HG02759 (cell line): ENCODE data around the gene SEC14L1.
"Not testable (repeated sequence)": the region's sequence is repeated elsewhere in the genome, so short reads cannot be mapped to it uniquely, and the experiment has no call there.

Source experiments
- ATAC-seq: cut with Tn5 transposase; IDR thresholded peaks from one replicate; pipeline ENCODE4 v1.9.1; 2021; ENCODE audit warnings: mild to moderate bottlenecking, moderate library complexity; ENCODE audit not compliant: unreplicated experiment

SEC14L1 gene

DNA sequence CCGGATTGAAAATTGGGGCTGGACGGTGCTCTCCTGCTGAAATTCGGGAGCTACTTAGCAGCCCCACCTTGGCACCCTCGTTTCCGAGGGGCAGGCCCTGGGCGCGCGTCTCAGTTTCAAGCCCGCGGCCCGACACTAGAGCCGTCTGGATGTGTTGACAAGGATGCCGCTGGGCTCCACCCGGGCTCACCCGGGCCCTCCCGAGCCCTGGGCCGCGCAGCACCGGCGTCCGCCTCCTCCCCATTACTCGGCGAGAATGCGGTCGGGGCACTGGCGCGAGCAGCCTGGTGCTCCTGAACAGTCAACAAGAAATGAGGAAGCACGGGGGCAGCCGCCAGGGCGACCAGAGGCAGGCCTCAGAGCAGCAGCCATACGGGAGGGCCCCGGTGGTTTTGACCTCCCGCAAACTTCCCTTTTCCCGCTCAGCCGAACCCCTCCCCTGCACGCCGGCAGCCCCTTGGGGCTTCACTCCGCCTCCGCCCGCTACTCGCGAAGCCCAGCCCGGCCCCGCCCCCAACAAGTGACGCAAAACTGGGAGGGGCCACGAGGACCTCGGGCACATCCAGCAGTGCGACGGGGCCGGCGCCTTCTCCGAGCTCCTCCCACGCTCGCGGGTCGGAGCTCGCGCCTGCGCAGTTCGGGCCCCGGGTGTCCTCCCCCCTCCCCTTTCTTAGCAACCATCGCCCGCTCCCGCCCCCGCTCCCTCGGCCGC lies 447 bp upstream of the SEC14L1 start:
- peak; percentile 88 for ATAC-seq

DNA sequence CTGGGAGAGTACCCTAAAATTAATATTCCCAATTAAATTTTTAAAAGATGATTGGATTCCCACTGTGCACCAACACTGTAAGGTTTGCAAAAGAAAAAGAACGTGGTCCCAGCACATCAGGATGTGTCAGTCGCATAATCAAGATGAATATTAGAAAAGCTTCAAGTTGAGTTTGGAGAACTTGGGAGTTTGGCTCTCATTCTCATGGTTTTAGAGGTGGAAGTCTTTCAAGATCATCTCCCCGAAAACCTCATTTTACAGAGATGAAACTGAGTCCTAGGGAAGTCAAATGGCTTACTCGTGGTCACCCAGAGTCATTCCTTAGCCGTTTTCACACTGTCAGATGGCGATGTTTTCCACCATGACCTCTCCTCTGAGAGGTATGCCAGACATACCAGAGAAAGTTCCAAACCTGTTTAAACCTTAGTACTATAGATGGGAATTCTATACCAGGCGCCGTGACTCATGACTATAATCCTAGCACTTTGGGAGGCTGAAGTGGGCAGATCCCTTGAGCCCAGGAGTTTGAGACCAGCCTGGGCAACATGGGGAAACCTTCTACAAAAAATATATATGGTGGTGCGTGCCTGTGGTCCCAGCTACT lies 1.2 kb downstream of the SEC14L1 start:
- ATAC-seq: no peak

DNA sequence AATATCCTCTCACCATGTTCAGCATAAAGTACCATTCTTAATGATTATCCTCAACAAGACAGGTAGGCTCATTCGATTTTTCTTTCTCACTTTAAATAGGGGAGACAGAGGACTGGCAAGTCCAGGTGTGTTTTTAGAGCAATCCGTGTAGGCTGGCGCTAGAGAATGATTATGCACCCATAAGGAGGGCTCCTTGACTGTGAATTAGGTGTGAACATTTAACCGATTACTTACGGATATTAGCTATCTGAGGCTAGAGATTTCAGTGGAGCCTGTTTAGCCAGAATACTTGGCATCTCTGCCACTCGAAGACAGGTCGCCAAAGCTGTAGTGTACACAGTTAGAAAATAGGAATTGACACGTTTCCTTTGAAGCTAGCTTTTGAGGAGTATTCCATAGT lies 1.9 kb downstream of the SEC14L1 start:
- ATAC-seq: no peak

DNA sequence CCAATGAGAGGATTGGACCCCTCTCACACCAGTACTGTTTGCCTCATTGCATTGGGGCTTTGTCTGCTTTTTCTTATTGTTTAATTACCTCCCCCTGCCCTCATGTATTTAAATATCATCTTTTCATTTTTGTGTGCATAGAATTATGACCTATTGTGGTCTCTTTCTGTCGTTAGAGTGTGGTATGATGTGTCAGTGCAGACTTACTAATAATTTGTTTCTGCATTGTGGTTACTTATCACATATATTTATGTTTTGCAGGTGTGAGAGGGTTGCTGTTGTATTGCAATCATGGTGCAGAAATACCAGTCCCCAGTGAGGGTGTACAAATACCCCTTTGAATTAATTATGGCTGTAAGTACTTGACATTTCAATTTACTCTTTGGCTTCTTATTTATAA lies 2.5 kb downstream of the SEC14L1 start:
- ATAC-seq: no peak

DNA sequence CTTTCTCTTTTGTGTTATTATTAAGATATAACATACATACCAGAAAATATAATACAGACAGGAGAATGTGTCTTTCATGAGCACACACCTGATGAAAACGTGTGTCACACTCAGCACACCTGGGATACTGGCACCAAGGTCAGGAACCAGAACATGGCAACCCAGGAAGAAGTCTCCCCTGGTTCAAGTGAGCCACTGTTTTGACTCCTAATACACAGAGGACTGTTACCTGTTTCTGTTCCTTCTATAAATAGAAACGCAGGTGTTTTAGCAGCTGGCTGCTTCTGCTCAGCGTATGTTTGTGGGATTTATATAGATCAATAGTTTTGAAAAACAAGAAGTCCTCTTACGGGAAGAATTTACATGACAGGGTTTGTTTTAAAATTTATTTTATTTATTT lies 3.5 kb downstream of the SEC14L1 start:
- no peak for ATAC-seq

DNA sequence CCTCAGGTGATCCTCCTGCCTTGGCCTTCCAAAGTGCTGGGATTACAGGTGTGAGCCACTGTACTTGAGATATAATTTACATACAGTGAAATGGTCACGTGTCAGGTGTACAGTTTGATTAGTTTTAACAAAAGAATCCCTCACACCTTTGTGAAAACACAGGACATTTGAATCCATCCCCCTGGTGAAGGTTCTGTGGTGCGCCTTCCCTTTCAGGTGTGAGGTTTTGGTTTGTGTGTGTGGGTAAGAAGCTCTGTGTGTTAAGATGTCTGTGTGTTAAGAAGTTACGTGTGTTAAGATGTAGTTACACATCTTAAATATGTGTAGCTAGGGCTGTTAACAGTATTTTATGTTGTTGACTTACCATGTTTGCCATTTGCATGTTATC lies 4.4 kb downstream of the SEC14L1 start:
- ATAC-seq: no peak

DNA sequence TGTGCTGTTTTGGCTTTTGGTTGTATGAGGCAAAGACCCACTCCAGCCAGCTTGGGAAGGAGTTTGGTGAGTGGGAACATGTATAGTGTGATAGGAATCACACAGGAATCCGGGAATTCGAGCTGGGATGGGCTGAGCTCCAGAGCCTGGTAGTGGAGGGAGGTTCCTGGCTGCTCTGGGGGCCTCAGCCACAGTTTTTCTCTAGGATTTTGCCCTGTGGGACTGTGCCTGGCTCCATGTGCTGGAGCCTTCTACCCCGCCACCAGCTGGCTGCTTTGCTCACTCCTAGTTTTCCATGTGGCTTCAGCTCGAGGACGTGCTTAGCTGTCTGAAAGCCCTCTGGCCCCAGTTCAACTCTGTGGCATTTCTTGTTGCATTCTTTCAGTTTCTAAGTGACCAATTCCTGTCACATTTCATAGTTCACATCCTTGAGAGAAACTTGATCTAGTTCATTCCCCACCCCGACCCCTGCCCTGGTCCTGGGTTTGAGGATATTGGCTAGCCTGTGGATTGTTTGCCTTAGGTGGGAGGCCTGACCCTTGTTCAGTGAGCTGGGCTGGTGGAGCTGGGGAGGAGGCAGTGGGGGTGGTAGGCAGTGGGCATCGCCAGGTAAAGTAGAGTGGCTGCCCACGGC lies 5.0 kb downstream of the SEC14L1 start:
- peak; percentile 27 for ATAC-seq

DNA sequence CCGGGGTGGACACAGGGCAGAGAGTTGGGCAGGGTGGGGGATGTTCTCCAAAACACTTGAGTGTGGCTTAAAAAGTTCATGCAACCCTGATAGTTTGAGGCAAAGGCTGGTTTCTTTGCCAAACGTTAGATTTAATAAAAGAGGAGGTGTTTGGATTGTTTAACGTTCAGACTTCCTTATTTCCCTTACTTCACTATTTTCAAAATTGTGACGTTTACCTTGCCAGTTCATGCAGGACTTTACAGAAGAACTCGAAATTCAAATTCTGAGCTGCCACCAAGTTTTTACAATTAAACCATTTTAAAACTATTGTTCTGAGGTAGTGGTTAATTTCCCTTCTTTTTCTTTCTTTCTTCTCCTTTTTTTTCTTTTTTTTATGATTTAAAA lies 5.5 kb downstream of the SEC14L1 start:
- no peak for ATAC-seq

DNA sequence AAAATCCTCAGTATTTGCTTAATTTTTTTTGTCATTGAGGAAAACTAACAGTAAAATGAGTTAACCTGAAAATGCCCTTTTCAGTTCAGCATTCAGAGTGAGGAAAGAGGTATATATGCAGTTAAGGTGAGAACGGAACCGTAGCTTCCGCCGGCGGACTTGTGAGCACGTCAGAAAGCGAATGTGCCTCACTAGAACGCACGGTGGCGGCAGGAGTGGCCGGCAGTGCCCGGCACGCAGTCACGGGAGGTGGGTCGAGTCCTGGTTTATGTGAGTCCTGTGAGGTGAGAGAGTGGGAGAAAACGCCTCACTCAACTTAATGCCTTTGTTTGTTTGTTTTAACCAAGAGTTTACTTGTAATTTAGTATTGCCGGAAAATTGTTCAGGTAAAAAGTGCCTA lies 6.1 kb downstream of the SEC14L1 start:
- no peak for ATAC-seq

DNA sequence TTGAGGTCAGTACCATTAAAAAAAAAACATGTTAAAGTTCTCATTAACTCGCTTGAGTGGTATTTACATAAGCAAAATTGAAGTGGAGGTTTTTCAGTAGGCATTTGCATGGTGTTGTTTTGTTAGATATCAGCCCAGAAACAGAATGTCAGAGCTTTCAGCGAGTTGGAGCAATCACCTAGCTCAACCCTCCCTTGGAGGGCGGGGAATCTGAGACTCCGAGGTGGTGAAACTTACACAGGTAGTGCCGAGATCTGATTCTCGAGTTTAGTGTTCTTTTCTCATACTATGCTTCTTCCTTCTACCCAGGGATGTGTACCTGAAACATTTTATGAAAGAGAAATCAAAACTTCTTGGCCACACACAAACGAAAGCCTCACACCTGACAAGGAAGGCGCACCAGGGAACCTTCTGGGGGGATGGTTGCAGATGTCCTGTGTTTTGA lies 6.6 kb downstream of the SEC14L1 start:
- no peak for ATAC-seq

DNA sequence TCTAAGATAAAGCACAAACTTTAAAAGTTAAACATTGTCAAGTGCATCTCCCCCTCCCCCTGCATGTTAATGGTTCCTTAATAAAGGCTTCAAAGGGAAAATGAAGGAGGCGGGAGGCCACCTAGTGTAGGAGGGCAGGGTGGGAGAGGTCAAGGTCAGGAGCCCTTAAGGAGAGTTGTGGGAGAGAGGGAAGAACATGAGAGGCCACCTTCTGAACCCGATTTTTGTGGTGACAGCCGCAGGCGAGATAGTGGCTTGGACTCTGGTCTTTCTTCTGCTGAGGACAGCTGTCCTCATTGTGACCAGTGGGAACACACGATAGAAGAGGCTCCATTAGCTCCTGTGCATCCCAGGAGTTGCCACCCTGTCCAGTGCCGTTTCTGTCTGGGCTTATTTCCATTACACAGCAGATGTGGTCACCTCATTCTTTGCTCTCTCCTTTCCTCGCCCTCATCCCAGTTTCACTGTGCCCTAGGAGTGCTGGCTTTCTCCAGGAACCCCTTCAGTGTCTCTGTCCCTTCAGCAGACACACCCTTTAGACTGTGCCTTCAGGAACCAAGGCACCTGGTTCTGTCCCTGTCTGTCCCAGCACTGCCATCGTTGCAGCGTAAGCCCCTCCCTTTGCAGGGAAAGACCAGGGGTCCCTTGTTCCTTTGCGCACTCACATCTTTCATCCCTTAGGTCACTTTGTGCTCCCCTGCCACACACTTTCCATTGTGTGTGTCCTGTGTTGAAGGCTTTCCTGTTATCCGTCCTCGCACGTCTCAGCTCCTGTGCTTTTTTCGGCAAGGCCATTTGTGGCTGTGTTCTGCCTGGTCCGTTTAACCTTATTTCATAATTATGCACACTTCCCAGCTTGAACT lies 7.5 kb downstream of the SEC14L1 start:
- ATAC-seq: no peak

DNA sequence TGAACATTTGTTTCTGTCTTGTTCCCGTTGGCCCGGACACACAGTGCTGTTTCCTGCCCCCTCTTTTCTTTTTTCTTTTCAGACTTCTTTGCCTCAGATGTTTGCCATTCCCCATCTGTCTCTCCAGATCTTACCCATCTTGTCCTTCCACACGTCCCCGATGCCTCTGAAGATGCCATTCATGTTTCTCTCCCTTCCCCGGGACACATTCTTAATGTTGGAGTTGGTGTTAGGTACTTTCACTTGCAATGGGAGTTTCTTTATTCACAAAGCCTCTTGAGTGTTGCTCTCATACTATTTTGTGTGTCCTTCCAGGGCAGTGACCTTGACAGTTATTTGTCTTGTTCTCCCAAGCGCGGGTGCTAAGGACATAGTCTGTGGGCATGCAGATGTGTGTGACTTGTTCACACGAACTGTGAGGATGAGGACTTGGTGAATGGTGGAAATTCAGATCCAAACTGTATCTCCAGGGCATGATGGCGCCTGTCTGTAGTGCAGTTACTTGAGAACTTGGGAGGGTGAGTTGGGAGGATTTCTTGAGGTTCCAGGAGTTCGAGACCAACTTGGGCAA lies 8.3 kb downstream of the SEC14L1 start:
- no peak for ATAC-seq

DNA sequence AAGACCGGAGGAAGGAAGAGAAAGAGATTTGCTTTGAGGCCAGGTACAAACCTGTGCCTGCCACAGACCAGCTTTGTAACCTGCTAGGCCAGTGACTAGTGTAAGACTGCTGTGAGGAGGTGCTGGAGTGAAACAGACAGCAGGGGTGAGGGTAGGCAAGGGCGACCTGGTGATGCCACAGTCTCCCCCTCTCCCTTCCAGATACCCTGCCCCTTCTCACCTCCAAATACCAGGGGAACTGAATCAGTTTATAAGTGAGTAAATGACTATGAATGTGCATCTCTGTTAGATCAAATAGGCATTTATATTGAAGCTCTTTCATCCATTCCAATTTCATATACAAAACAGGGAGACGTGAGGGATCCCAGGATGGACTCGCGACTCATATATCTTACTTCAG lies 9.4 kb downstream of the SEC14L1 start:
- ATAC-seq: no peak

DNA sequence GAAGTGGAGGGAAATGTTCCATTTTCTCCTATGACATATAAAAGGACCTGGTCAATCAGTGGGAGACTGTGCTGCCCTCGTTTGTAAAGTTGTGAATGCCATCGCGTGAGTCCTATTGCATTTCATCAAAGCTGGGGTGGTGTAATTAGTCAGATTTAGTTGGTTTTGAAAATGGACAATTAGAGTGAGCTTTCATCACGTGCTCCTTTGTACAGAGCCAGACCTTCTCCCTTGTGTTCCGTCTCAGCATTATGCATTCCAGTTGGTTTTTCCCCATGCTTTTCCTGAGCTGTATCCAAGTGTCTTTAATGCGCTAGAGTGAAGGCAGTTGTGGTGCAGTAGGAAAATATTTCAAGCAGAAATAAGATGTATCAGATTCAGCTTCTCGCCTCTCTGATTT lies 10.4 kb downstream of the SEC14L1 start:
- no peak for ATAC-seq

DNA sequence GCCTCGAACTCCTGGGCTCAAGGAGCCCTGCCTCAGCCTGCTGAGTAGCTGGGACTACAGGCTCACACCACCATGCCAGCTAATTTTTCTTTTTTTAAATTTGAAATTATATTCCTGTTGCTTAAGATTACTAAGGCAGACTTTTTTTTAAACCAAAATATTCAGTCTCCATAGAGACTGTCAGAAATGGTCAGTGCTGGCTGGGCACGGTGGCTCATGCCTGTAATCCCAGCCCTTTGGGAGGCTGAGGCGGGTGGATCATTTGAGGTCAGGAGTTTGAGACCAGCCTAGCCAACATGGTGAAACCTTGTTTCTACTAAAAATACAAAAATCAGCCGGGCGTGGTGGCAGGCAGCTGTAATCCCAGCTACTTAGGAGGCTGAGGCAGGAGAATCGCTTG lies 11.3 kb downstream of the SEC14L1 start:
- ATAC-seq: not testable (repeated sequence)

DNA sequence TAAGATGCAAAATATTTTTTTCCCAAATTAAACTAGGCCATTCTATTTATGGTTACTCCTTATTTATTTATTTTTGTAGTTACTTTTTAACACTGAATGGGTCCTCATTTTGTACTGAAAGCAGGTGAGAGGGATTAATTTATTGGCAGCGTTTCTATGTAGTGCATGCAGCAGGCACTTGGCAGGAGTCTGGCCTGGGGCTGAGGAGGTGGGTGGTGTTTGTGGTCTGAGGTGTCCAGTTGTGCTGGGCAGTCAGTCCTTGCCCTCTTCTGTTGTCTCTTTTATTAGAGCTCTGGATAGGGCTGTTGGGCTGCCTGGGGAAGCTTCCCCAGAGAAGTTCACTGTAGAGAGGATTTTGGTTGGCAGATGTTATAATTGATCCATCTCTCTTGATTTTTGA lies 12.7 kb downstream of the SEC14L1 start:
- no peak for ATAC-seq

DNA sequence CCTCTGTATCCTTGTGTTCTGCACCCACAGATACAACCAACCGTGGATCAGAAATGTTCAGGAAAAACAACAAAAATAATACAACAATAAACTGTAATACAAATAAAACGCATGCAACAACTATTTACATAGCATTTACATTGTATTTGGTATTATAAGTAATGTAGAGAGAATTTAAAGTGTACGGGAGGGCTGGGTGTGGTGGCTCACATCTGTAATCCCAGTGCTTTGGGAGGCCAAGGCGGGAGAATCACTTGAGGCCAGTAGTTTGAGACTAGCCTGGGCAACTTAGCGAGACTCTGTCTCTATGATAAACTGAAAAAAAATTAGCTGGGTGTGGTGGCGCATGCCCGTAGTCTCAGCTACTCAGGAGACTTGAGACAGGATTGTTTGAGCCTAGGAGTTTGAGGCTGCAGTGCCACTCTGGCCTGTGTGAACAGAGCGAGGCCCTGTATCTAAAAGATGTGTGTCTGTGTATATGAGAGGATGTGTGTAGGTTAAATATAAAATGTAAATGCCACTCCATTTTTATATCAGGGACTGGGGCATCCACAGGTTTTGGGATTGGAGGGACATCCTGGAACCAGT lies 13.3 kb downstream of the SEC14L1 start:
- ATAC-seq: no peak

DNA sequence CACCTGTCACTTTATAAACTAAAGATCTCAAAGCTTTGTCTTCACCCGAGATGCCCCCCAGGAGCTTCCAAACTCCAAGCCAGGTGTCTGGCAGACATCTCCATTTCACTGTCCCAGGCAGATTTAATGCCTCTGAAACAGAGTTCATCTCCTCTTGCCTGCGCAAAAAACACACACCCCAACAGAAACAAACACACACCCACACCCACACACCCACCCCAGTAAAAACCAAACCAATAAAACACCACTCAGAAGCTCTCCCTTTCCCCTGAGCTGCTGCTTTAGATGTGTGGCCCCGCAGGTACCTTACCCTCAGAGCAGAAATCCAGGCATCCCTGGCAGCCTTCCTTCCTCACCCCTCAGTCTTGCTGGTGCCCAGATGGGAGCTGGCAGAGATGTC lies 14.4 kb downstream of the SEC14L1 start:
- no peak for ATAC-seq

DNA sequence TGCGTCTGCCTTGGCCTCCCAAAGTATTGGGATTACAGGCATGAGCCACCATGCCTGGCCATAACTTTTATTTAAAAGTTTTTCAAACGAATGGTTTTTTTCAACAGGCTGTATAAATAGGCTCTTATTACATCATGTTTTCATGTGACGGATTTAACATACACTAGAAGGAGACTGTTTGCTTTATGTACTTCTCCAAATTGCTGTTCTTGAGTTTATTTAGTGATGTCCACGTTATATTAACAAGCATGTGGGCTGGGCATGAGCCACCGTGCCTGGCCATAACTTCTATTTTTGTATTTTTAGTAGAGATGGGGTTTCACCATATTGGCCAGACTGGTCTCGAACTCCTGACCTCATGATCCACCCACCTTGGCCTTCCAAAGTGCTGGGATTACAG lies 17.0 kb downstream of the SEC14L1 start:
- ATAC-seq: not testable (repeated sequence)

DNA sequence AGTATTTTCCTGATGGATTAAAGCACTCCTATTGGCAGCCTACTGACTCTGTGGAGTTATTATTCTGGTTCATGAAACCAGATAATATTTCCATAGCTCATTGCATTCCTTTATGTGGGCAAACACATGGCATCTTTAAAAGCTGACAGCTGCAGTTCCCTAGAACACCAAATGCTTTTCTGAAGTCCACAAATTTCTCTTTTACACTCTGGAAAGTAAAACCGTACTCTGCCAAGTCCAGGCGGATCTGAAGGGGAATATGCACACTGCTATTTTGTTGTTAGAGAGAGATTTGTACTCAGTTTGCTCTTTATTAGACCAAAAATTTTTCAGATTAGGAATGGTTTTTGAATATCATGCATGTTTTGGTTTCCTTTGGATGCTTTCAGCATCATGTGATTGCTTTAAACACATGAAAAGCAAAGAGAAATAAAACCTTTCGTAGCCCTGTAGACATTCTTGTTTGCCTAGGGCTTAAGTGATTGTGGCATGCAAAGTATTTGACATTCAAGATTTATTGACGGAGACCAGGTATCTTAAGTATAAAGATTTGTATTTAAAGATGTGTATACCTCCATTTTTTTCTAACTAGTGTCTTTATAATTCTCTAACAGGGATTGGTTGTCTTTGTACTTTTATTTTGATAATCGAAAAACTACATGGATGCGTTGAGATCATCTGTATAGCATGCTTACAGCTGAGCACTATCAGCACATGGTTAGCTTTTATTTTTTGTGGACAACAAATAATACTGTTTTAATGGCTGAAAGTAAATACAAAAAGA lies 19.5 kb downstream of the SEC14L1 start:
- no peak for ATAC-seq
